ENCODE data around the gene HIF1A.

The HIF1A gene

GRCh38 chr14:61694830-61695694 lies at the start of gene HIF1A:
HIF1A (plus strand) TSS chr14:61695513; CDS start chr14:61695805, 292 bp downstream.
- H3K27ac ChIP-seq (ENCODE audit: low read depth, low read length), result peak within 1 kb of the TSS; percentile 98
- H3K9ac ChIP-seq (ENCODE audit: low read depth, low read length), result peak within 1 kb of the TSS; percentile 89
- peak within 1 kb of the TSS; percentile 100 for H3K4me3 ChIP-seq (ENCODE audit: low read depth, low read length)
- H3K27me3 ChIP-seq (ENCODE audit: control insufficient read depth, insufficient read depth, low read length), result no peaks in the 10 kb centered on the region
- peaks cover 28% of the 10 kb centered on the region for H3K4me1 ChIP-seq (ENCODE audit: control insufficient read depth, insufficient read depth, low read length)
- H3K36me3 ChIP-seq (ENCODE audit: control insufficient read depth, insufficient read depth, low read length), result no peaks in the 10 kb centered on the region
- H3K9me3 ChIP-seq (ENCODE audit: control insufficient read depth, insufficient read depth, low read length), result no peaks in the 10 kb centered on the region

GRCh38 chr14:61646366-61647116 lies 48.8 kb upstream of the HIF1A start:
- H3K4me3 ChIP-seq (ENCODE audit: low read depth, low read length), result no peak overlapping the region
- H3K4me1 ChIP-seq (ENCODE audit: control insufficient read depth, insufficient read depth, low read length), result peaks cover 4% of the 10 kb centered on the region; the same call in 1 of the 2 replicates
- H3K27me3 ChIP-seq (ENCODE audit: control insufficient read depth, insufficient read depth, low read length), result no peaks in the 10 kb centered on the region
- H3K9ac ChIP-seq (ENCODE audit: low read depth, low read length), result no peak overlapping the region
- no peaks in the 10 kb centered on the region for H3K9me3 ChIP-seq (ENCODE audit: control insufficient read depth, insufficient read depth, low read length)
- no peak overlapping the region for H3K27ac ChIP-seq (ENCODE audit: low read depth, low read length)
- H3K36me3 ChIP-seq (ENCODE audit: control insufficient read depth, insufficient read depth, low read length), result no peaks in the 10 kb centered on the region

GRCh38 chr14:61647704-61648103 lies 47.6 kb upstream of the HIF1A start:
- no peaks in the 10 kb centered on the region for H3K27me3 ChIP-seq (ENCODE audit: control insufficient read depth, insufficient read depth, low read length)
- H3K9ac ChIP-seq (ENCODE audit: low read depth, low read length), result no peak overlapping the region
- H3K36me3 ChIP-seq (ENCODE audit: control insufficient read depth, insufficient read depth, low read length), result no peaks in the 10 kb centered on the region
- no peak overlapping the region for H3K27ac ChIP-seq (ENCODE audit: low read depth, low read length)
- no peaks in the 10 kb centered on the region for H3K9me3 ChIP-seq (ENCODE audit: control insufficient read depth, insufficient read depth, low read length)
- H3K4me3 ChIP-seq (ENCODE audit: low read depth, low read length), result no peak overlapping the region
- H3K4me1 ChIP-seq (ENCODE audit: control insufficient read depth, insufficient read depth, low read length), result peaks cover 4% of the 10 kb centered on the region; the same call in 1 of the 2 replicates

- H3K27ac ChIP-seq (ENCODE audit: low read depth, low read length), result no peak overlapping the region
- H3K9ac ChIP-seq (ENCODE audit: low read depth, low read length), result no peak overlapping the region
Measured at GRCh38 chr14:61648377-61648776, 46.9 kb upstream of the HIF1A start.

GRCh38 chr14:61649283-61649682 lies 46.0 kb upstream of the HIF1A start:
- Histone ChIP-seq H3K4me3 (ENCODE audit: low read depth, low read length) (no peak overlapping the region), H3K36me3 (ENCODE audit: control insufficient read depth, insufficient read depth, low read length) (no peaks in the 10 kb centered on the region), H3K9me3 (ENCODE audit: control insufficient read depth, insufficient read depth, low read length) (no peaks in the 10 kb centered on the region), H3K27me3 (ENCODE audit: control insufficient read depth, insufficient read depth, low read length) (no peaks in the 10 kb centered on the region), H3K9ac (ENCODE audit: low read depth, low read length) (no peak overlapping the region), H3K4me1 (ENCODE audit: control insufficient read depth, insufficient read depth, low read length) (peaks cover 4% of the 10 kb centered on the region; the same call in 1 of the 2 replicates), H3K27ac (ENCODE audit: low read depth, low read length) (no peak overlapping the region)

More at GRCh38 chr14:61648377-61648776, 46.9 kb upstream of the HIF1A start:
- Histone ChIP-seq H3K4me1 (ENCODE audit: control insufficient read depth, insufficient read depth, low read length) (peaks cover 4% of the 10 kb centered on the region; the same call in 1 of the 2 replicates), H3K9me3 (ENCODE audit: control insufficient read depth, insufficient read depth, low read length) (no peaks in the 10 kb centered on the region), H3K27me3 (ENCODE audit: control insufficient read depth, insufficient read depth, low read length) (no peaks in the 10 kb centered on the region), H3K4me3 (ENCODE audit: low read depth, low read length) (no peak overlapping the region), H3K36me3 (ENCODE audit: control insufficient read depth, insufficient read depth, low read length) (no peaks in the 10 kb centered on the region)

GRCh38 chr14:61651355-61651754 lies 44.0 kb upstream of the HIF1A start:
- no peak overlapping the region for H3K4me3 ChIP-seq (ENCODE audit: low read depth, low read length)
- H3K4me1 ChIP-seq (ENCODE audit: control insufficient read depth, insufficient read depth, low read length), result no peaks in the 10 kb centered on the region
- no peak overlapping the region for H3K27ac ChIP-seq (ENCODE audit: low read depth, low read length)
- H3K9ac ChIP-seq (ENCODE audit: low read depth, low read length), result no peak overlapping the region
- H3K27me3 ChIP-seq (ENCODE audit: control insufficient read depth, insufficient read depth, low read length), result no peaks in the 10 kb centered on the region
- no peaks in the 10 kb centered on the region for H3K36me3 ChIP-seq (ENCODE audit: control insufficient read depth, insufficient read depth, low read length)
- H3K9me3 ChIP-seq (ENCODE audit: control insufficient read depth, insufficient read depth, low read length), result no peaks in the 10 kb centered on the region

- H3K27me3 ChIP-seq (ENCODE audit: control insufficient read depth, insufficient read depth, low read length), result no peaks in the 10 kb centered on the region
Measured at GRCh38 chr14:61652526-61653262, 42.6 kb upstream of the HIF1A start.

GRCh38 chr14:61653507-61653906 lies 41.8 kb upstream of the HIF1A start:
- H3K27me3 ChIP-seq (ENCODE audit: control insufficient read depth, insufficient read depth, low read length), result no peaks in the 10 kb centered on the region
- no peaks in the 10 kb centered on the region for H3K4me1 ChIP-seq (ENCODE audit: control insufficient read depth, insufficient read depth, low read length)
- H3K27ac ChIP-seq (ENCODE audit: low read depth, low read length), result no peak overlapping the region
- H3K4me3 ChIP-seq (ENCODE audit: low read depth, low read length), result no peak overlapping the region
- H3K9me3 ChIP-seq (ENCODE audit: control insufficient read depth, insufficient read depth, low read length), result no peaks in the 10 kb centered on the region
- H3K9ac ChIP-seq (ENCODE audit: low read depth, low read length), result no peak overlapping the region
- no peaks in the 10 kb centered on the region for H3K36me3 ChIP-seq (ENCODE audit: control insufficient read depth, insufficient read depth, low read length)

More at GRCh38 chr14:61652526-61653262, 42.6 kb upstream of the HIF1A start:
- no peak overlapping the region for H3K9ac ChIP-seq (ENCODE audit: low read depth, low read length)
- H3K27ac ChIP-seq (ENCODE audit: low read depth, low read length), result no peak overlapping the region
- H3K4me3 ChIP-seq (ENCODE audit: low read depth, low read length), result no peak overlapping the region
- no peaks in the 10 kb centered on the region for H3K4me1 ChIP-seq (ENCODE audit: control insufficient read depth, insufficient read depth, low read length)
- no peaks in the 10 kb centered on the region for H3K36me3 ChIP-seq (ENCODE audit: control insufficient read depth, insufficient read depth, low read length)
- no peaks in the 10 kb centered on the region for H3K9me3 ChIP-seq (ENCODE audit: control insufficient read depth, insufficient read depth, low read length)

GRCh38 chr14:61654026-61654425 lies 41.3 kb upstream of the HIF1A start:
- no peak overlapping the region for H3K9ac ChIP-seq (ENCODE audit: low read depth, low read length)
- H3K27ac ChIP-seq (ENCODE audit: low read depth, low read length), result no peak overlapping the region
- H3K4me1 ChIP-seq (ENCODE audit: control insufficient read depth, insufficient read depth, low read length), result no peaks in the 10 kb centered on the region

GRCh38 chr14:61655777-61656176 lies 39.5 kb upstream of the HIF1A start:
- Histone ChIP-seq H3K27ac (ENCODE audit: low read depth, low read length) (no peak overlapping the region), H3K9ac (ENCODE audit: low read depth, low read length) (no peak overlapping the region), H3K27me3 (ENCODE audit: control insufficient read depth, insufficient read depth, low read length) (no peaks in the 10 kb centered on the region)

More at GRCh38 chr14:61654026-61654425, 41.3 kb upstream of the HIF1A start:
- no peaks in the 10 kb centered on the region for H3K9me3 ChIP-seq (ENCODE audit: control insufficient read depth, insufficient read depth, low read length)
- no peaks in the 10 kb centered on the region for H3K36me3 ChIP-seq (ENCODE audit: control insufficient read depth, insufficient read depth, low read length)
- H3K4me3 ChIP-seq (ENCODE audit: low read depth, low read length), result no peak overlapping the region
- H3K27me3 ChIP-seq (ENCODE audit: control insufficient read depth, insufficient read depth, low read length), result no peaks in the 10 kb centered on the region

More at GRCh38 chr14:61655777-61656176, 39.5 kb upstream of the HIF1A start:
- Histone ChIP-seq H3K36me3 (ENCODE audit: control insufficient read depth, insufficient read depth, low read length) (no peaks in the 10 kb centered on the region), H3K4me3 (ENCODE audit: low read depth, low read length) (no peak overlapping the region), H3K9me3 (ENCODE audit: control insufficient read depth, insufficient read depth, low read length) (no peaks in the 10 kb centered on the region), H3K4me1 (ENCODE audit: control insufficient read depth, insufficient read depth, low read length) (no peaks in the 10 kb centered on the region)
